GM23338 (cell line): ENCODE measurements around the gene TUBG2.

Source experiments
- EZH2phosphoT487 ChIP-seq: fragments of 200-600 bp; sonication (generic); IDR thresholded peaks from one replicate; pipeline ENCODE4 v1.8.1; 2018; ENCODE audit warnings: antibody characterized with exemption; ENCODE audit not compliant: unreplicated experiment
- TF ChIP-seq, protein P1 (sequence below), 2 experiments: fragments of 200-600 bp in 1 of 2; sonication (generic) in 1 of 2; conservative IDR thresholded peaks; 2 replicates each; pipeline versions ENCODE4 v1.5.1 to v1.6.1; 2016 to 2017; ENCODE audit warnings: antibody characterized with exemption in 2 of 2, low read depth in 2 of 2, mild to moderate bottlenecking in 2 of 2, moderate library complexity in 1 of 2

DNA sequence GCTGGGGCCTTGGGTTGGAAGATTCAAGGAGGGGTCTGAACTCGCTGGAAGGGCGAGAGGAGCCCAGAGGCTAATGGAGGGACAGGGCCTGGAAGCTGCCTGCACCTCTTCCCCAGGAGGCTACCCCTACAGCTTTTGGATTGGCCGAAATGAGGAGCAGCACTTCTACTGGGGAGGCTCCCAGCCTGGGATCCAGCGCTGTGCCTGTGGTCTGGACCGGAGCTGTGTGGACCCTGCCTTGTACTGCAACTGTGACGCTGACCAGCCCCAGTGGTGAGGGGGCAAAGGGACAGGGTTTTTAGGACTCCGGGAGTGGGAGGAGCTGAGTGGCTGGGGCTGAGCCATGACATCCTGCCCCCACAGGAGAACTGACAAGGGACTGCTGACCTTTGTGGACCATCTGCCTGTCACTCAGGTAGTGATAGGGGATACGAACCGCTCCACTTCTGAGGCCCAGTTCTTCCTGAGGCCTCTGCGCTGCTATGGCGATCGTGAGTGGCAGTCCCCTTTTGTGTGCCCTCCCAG, 32.0 kb downstream of the TUBG2 start:
- TF ChIP-seq, protein P1, sequence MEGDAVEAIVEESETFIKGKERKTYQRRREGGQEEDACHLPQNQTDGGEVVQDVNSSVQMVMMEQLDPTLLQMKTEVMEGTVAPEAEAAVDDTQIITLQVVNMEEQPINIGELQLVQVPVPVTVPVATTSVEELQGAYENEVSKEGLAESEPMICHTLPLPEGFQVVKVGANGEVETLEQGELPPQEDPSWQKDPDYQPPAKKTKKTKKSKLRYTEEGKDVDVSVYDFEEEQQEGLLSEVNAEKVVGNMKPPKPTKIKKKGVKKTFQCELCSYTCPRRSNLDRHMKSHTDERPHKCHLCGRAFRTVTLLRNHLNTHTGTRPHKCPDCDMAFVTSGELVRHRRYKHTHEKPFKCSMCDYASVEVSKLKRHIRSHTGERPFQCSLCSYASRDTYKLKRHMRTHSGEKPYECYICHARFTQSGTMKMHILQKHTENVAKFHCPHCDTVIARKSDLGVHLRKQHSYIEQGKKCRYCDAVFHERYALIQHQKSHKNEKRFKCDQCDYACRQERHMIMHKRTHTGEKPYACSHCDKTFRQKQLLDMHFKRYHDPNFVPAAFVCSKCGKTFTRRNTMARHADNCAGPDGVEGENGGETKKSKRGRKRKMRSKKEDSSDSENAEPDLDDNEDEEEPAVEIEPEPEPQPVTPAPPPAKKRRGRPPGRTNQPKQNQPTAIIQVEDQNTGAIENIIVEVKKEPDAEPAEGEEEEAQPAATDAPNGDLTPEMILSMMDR (conservative IDR thresholded peaks at IDR 0.05; ENCODE audit: low read depth in 2 of 2), result no peak
- TF ChIP-seq EZH2phosphoT487, result no peak
